AG09309 (cell line): ENCODE results near the gene HPD.
A peak's percentile ranks its signal among the peaks of the same experiment; 100 is the strongest.

ENCODE experiments used
- DNase-seq: peaks from one replicate; pipeline ENCODE4 v3.0.0-alpha.2; 2010; ENCODE audit warnings: low read depth
- H3K4me3 ChIP-seq: 2 replicates; pipeline ENCODE4 v1.5.1; 2011; ENCODE audit warnings: mild to moderate bottlenecking, low read depth, low read length, moderate library complexity; ENCODE audit not compliant: control insufficient read depth
- TF ChIP-seq, protein P1 (sequence below): IDR thresholded peaks from 2 replicates; pipeline ENCODE4 v1.5.1; 2011; ENCODE audit warnings: mild to moderate bottlenecking, low read depth, low read length, inconsistent platforms; ENCODE audit not compliant: insufficient read depth, control insufficient read depth; ENCODE audit errors: missing control alignments

Gene HPD

DNA sequence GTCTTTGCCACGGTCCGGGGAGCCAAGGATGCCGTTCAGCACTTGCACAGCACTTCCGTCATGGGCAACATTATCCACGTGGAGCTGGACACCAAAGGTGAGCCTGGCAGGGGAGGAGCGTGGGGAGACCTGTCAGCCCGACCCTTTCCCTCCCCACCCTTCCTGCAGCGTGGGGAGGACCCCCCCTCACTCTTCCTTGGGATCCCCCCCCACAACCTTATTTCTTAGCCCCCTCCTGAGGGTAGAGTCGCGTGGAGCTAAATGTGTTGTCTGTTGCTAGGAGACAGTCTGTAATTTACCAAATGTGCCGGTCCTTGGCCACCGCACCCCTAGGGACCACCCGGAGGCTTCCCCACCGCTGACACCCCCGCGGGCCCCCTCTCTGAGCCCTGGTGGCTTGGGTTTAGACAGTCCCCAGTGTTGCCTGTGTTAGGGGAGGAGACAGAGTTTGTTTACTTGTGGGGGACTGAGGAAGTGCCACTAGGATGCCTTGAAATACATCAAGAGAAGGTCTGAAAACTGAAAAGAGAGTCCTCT lies 52.6 kb downstream of the HPD start:
- TF ChIP-seq, protein P1, sequence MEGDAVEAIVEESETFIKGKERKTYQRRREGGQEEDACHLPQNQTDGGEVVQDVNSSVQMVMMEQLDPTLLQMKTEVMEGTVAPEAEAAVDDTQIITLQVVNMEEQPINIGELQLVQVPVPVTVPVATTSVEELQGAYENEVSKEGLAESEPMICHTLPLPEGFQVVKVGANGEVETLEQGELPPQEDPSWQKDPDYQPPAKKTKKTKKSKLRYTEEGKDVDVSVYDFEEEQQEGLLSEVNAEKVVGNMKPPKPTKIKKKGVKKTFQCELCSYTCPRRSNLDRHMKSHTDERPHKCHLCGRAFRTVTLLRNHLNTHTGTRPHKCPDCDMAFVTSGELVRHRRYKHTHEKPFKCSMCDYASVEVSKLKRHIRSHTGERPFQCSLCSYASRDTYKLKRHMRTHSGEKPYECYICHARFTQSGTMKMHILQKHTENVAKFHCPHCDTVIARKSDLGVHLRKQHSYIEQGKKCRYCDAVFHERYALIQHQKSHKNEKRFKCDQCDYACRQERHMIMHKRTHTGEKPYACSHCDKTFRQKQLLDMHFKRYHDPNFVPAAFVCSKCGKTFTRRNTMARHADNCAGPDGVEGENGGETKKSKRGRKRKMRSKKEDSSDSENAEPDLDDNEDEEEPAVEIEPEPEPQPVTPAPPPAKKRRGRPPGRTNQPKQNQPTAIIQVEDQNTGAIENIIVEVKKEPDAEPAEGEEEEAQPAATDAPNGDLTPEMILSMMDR, result no peak
- no peak for DNase-seq
- H3K4me3 ChIP-seq, result peak overlapping the region; percentile 70

DNA sequence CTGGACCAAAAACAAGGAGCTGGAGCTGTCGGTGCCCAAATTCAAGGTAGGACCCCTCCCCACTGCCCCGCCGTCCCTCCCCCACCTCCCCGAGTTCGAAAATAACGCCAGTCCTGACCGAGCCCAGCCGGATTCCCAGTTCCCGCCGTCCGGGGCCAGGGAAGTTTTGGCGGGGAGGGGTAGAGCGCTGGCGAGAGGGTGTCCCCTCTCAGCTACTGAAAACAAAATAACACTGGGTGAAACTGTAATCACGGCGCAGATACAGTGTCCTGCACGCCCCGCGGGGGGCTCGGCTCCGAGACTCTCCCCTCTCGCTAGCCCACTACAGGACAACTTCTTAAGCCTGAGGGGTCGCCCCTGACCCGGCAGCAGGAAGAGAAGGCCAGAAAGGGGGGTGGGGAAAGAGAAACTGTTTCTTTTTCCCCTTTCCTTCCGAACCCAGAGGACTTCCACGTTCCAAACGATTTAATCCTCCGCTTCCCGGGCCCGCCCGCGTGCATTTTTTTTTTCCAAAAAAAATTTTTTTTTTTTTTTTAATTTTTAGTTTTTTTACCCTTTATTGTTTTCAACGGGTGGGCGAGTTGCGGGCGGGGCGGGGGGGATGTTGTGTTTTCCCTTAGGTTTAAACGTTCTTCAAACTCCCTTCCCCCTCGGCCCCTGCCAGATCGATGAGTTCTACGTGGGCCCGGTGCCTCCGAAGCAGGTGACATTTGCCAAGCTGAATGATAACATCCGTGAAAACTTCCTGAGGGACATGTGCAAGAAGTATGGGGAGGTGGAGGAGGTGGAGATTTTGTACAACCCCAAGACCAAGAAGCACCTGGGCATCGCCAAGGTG lies 53.3 kb downstream of the HPD start:
- H3K4me3 ChIP-seq, result peak overlapping the region; percentile 70
- no peak for DNase-seq
- TF ChIP-seq, protein P1, result no peak

DNA sequence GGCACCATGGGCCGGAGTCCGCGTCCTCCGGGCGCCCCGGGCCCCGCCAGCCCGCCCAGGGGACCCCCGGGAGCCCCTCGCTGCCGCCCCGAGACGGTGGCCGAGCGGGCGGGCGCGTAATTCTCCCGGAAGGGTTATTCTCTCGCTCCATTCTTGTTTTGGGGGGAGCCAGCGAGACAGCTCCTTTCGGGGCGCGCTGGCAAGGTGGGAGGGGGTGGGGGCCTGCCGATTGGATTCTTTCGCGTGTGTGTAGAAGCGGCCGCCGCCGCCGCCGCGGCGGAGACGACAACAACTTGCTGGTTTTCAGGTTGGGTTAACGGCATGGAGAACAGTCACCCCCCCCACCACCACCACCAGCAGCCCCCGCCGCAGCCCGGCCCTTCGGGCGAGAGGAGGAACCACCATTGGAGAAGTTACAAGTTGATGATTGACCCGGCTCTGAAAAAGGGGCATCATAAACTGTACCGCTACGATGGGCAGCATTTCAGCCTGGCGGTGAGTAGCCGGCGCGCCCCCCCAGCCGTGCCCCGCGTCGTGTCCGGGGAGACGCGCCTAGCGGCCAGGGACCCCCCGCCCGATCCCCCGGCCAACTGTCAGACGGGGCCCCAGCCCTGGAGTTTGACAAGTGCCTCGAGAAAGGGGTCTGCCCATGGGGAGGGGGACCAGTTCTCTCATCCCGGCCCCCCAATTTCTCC lies 54.1 kb downstream of the HPD start:
- TF ChIP-seq, protein P1, result no peak
- no peak for DNase-seq
- peak overlapping the region; percentile 70 for H3K4me3 ChIP-seq

DNA sequence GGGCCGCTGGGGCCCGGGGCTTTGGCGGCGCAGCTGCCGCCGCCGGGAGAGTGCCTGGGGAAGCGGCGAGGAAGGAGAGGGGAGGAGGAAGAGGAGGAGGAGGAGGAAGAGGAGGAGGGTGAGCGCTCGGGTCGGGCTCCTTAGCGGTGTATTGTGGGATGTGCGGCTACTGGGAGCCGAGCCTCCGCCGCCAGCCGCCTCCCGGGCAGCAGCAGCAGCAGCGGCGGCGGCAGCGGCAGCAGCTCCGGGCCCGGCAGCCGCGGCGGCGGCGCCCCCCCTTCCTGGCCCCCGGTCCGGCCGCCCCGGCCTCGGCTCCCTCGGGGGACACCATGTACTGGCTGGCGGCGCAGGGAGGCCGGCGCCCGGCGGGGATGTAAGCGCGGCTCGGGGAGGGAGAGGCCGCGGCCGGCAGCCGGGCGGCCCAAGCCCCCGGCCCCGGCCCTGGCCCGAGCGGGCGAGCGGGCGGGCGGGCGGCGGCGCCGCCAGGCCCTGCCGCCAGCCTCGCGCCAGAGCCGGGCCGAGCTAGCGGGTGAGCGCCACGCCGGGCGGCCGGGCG lies 54.7 kb downstream of the HPD start, which contains the start of gene SETD1B:
Gene SETD1B, plus strand, starts transcription at position 149 of the 556 bp plus-strand sequence. CDS start 729 bp downstream, outside the sequence.
- no peak for DNase-seq
- peak within 1 kb of the TSS; percentile 70 for H3K4me3 ChIP-seq
- TF ChIP-seq, protein P1, result no peak

DNA sequence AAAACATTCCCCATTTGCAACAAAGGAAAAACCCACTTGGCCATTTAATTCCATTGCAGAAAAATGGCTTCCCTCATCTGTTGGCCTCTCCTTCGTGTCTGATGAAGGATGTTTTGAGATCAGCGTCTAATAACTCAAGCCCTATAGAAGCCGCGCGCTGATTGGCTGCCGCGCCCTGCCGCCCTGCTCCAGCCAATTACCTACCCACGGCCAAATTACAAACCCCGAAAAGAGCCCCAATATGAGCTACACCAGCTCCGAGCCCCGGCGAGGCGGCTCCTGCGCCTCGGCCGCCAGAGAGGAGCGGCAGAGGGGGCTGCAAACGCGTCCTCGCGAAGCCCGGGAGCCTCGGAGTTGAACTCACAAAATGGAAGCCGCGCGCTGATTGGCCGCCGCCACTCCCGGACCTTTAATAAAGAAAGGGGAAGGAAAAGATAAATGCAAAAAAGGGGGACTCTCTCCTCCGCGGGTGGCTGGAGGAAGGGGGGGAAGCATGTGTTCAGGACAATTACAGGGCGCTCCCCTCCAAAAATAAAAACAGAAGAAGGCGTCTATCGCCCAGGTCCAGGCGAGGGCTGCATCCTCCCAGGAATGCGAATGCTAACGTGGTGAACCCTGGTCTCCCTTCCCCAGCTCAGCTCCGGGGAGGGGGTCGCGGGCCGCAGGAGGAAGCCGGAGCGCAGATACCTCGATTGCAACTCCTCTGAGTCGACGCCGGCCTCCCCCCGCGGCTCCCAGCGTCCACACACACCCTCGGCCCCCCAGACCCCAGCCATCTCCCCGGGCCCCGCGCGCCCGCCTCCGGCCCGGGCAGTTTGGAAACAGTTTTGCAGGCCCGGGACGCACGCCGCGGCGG lies 55.6 kb downstream of the HPD start:
- H3K4me3 ChIP-seq, result peak overlapping the region; percentile 70
- TF ChIP-seq, protein P1, result no peak
- DNase-seq, result peak; percentile 90

DNA sequence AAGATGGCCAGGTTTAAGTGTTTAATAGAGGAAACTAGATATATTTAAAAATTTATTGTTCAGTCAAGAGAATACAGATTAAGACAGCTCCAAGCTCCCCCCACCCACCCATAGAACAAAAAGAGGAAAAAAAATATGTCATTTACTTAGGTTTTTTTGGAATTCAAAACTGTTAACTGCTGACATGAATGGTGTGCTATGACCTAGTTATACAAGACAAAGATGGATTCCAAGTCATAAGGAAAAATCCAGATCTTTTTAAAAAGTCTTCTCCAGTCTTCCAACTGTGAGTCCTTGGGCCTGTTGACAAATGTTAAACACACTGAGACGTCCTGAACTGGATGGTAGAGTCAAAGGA lies 56.2 kb downstream of the HPD start:
- peak overlapping the region; percentile 70 for H3K4me3 ChIP-seq
- no peak for DNase-seq
- TF ChIP-seq, protein P1, result no peak
